Right lobe of liver (tissue), 6 donors: ENCODE data around the gene UBL7. TPM values are rescaled to one million over a fixed set of nuclear protein-coding genes. Genes with fewer than 3 reads are reported as not detected.

Experiments
- ATAC-seq, 4 donors: fragments of 200-7000 bp; cut with Tn5 transposase; one replicate each; pipeline ENCODE4 v1.9.1; 2020; ENCODE audit warnings: mild to moderate bottlenecking in 4 of 4, moderate library complexity in 4 of 4
- DNase-seq, 3 donors: peaks; one replicate each; pipeline ENCODE4 v3.0.0-alpha.2; 2020
- H3K27ac ChIP-seq, 3 donors: fragments of 200-600 bp; one replicate each; pipeline ENCODE4 v1.8.0; 2022
- H3K27me3 ChIP-seq, 2 donors: fragments of 200-600 bp; one replicate each; pipeline ENCODE4 v1.8.0; 2022
- H3K36me3 ChIP-seq, 4 donors: fragments of 200-600 bp; sonication (generic) in 1 of 4; one replicate each; pipeline versions ENCODE4 v1.5.1 to v1.8.0; 2017 to 2022; ENCODE audit warnings: control low read depth in 1 of 4
- H3K4me1 ChIP-seq, 4 donors: fragments of 200-600 bp; sonication (generic) in 1 of 4; one replicate each; pipeline versions ENCODE4 v1.5.1 to v1.8.0; 2017 to 2022; ENCODE audit warnings: control low read depth in 1 of 4
- H3K4me3 ChIP-seq, 3 donors: fragments of 200-600 bp; one replicate each; pipeline ENCODE4 v1.8.0; 2022
- H3K9me3 ChIP-seq, 4 donors: fragments of 200-600 bp; sonication (generic) in 1 of 4; one replicate each; pipeline versions ENCODE4 v1.5.1 to v1.8.0; 2017 to 2022; ENCODE audit warnings: control low read depth in 1 of 4
- CTCF ChIP-seq, 4 donors: fragments of 200-600 bp in 3 of 4; fragments of 450-650 bp in 1 of 4; IDR thresholded peaks; one replicate each; pipeline versions ENCODE4 v1.5.1 to v1.8.0; 2016 to 2022; ENCODE audit warnings: antibody characterized with exemption in 4 of 4, mild to moderate bottlenecking in 2 of 4
- POLR2A ChIP-seq: fragments of 450-650 bp; IDR thresholded peaks from one replicate; pipeline ENCODE4 v1.6.1; 2017; ENCODE audit warnings: antibody characterized with exemption, mild to moderate bottlenecking
- WGBS: methylation state at CpG from one replicate; pipeline ENCODE4 v1.1.6; 2018; ENCODE audit warnings: low coverage, low lambda C conversion rate; ENCODE audit not compliant: insufficient coverage; ENCODE audit errors: missing lambda C conversion rate; 5-methylcytosine and 5-hydroxymethylcytosine counted together
- intact Hi-C, 2 donors: fragments of 100-400 bp; cut with DNase I; formaldehyde crosslinking; loops; one replicate each; pipeline versions ENCODE4 v1.11.2 to v1.14.1; 2022
- total RNA-seq, 6 experiments: library from RNA; depleted of rRNA in 2 of 6; stranded (reverse); fragments of >200 nt in 2 of 6; fragmentation: NEBNext Ultra II Directional in 3 of 6; extraction: Animal tissue kit (Norgen Biotek cat#: 25700) in 3 of 6; gene quantifications; one replicate each; pipeline versions ENCODE4 v1.1.0 to v1.2.4, GENCODE V29; 2016 to 2023
- donor health status: DM: no; HTN: yes; CAD: no.
- donor health status: DM: no; HTN: no; CAD: no.
- donor health status: DM: no; HTN: no; CAD: no.
- donor health status: DM: no; HTN: yes; CAD: no.
- donor health status: DM: no; HTN: yes; CAD: no.

The UBL7 gene
- total RNA-seq, 6 experiments from 2014 or later = 14.8 to 38.0 (median 17.3) TPM

- H3K4me3 ChIP-seq = no peak overlapping the region
- DNase-seq (no peak), ATAC-seq (no peak)
- no peak for TF ChIP-seq POLR2A
- no peak for TF ChIP-seq CTCF (IDR thresholded peaks at IDR 0.05)
- no peaks in the 10 kb centered on the region for H3K9me3 ChIP-seq
- no peaks in the 10 kb centered on the region for H3K36me3 ChIP-seq
- no peaks in the 10 kb centered on the region for H3K27me3 ChIP-seq
- H3K27ac ChIP-seq = no peak overlapping the region
- intact Hi-C loops = no loop called here
- WGBS = 89% methylated on average over 6 of the region's 10 CpGs
- H3K4me1 ChIP-seq = no peaks in the 10 kb centered on the region
These were observed 34.3 kb downstream of the UBL7 start for GRCh38 chr15:74426404-74427281.

- WGBS = 72% methylated on average over 4 of the region's 7 CpGs
- Histone ChIP-seq H3K36me3 (no peaks in the 10 kb centered on the region), H3K27me3 (no peaks in the 10 kb centered on the region), H3K27ac (no peak overlapping the region), H3K4me3 (no peak overlapping the region), H3K4me1 (no peaks in the 10 kb centered on the region), H3K9me3 (no peaks in the 10 kb centered on the region)
- intact Hi-C loops = no loop called here
- ATAC-seq = no peak
- TF ChIP-seq POLR2A (no peak), CTCF (IDR thresholded peaks at IDR 0.05) (no peak)
- DNase-seq = no peak
These were observed 35.3 kb downstream of the UBL7 start for GRCh38 chr15:74425630-74426029.

GRCh38 chr15:74424901-74425528, 35.9 kb downstream of the UBL7 start:
- intact Hi-C loops = no loop called here
- H3K27ac ChIP-seq = no peak overlapping the region
- ATAC-seq = no peak

More at GRCh38 chr15:74424901-74425528, 35.9 kb downstream of the UBL7 start:
- DNase-seq = no peak
- Histone ChIP-seq H3K36me3 (no peaks in the 10 kb centered on the region), H3K9me3 (no peaks in the 10 kb centered on the region), H3K4me1 (no peaks in the 10 kb centered on the region), H3K27me3 (no peaks in the 10 kb centered on the region), H3K4me3 (no peak overlapping the region)
- 60% methylated on average over 2 of the region's 8 CpGs for WGBS
- TF ChIP-seq CTCF (IDR thresholded peaks at IDR 0.05) = no peak
- no peak for TF ChIP-seq POLR2A
